ENCODE results near the gene GAREM2.

The GAREM2 gene

GRCh38 chr2:26185954-26186770 is 13.3 kb downstream of the GAREM2 start:
- H3K4me3 ChIP-seq (ENCODE audit: low read depth, low read length), result no peak overlapping the region
- TF ChIP-seq, protein P1, sequence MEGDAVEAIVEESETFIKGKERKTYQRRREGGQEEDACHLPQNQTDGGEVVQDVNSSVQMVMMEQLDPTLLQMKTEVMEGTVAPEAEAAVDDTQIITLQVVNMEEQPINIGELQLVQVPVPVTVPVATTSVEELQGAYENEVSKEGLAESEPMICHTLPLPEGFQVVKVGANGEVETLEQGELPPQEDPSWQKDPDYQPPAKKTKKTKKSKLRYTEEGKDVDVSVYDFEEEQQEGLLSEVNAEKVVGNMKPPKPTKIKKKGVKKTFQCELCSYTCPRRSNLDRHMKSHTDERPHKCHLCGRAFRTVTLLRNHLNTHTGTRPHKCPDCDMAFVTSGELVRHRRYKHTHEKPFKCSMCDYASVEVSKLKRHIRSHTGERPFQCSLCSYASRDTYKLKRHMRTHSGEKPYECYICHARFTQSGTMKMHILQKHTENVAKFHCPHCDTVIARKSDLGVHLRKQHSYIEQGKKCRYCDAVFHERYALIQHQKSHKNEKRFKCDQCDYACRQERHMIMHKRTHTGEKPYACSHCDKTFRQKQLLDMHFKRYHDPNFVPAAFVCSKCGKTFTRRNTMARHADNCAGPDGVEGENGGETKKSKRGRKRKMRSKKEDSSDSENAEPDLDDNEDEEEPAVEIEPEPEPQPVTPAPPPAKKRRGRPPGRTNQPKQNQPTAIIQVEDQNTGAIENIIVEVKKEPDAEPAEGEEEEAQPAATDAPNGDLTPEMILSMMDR (conservative IDR thresholded peaks at IDR 0.05; ENCODE audit: low read depth, low read length), result no peak
- DNase-seq (ENCODE audit: low read depth), result no peak

GRCh38 chr2:26187114-26187513 is 14.2 kb downstream of the GAREM2 start:
- no peak overlapping the region for H3K4me3 ChIP-seq (ENCODE audit: low read depth, low read length)
- no peak for DNase-seq (ENCODE audit: low read depth)
- TF ChIP-seq, protein P1 (conservative IDR thresholded peaks at IDR 0.05; ENCODE audit: low read depth, low read length), result no peak

GRCh38 chr2:26187537-26188104 is 14.7 kb downstream of the GAREM2 start:
- no peak for DNase-seq (ENCODE audit: low read depth)
- no peak overlapping the region for H3K4me3 ChIP-seq (ENCODE audit: low read depth, low read length)
- TF ChIP-seq, protein P1 (conservative IDR thresholded peaks at IDR 0.05; ENCODE audit: low read depth, low read length), result no peak

DNA sequence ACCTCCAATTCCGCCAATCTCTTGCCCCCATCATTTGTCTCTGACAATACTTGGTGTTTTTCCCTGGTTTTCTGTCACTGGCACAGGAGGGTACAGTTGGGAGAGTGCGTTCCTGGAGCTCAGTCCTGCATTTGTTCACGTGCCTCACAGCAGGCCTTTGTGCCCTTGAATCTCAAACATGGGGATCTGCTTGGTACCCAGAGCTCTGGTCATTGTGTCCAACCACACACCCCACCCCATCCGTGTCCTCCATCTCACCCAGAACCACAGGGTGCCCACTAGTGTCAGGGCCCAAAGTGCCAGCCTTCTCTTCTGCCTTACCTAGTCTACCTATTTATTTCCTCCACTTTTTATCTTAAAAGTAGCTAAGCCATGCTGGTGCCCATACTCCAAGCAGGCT is 16.2 kb downstream of the GAREM2 start:
- H3K4me3 ChIP-seq (ENCODE audit: low read depth, low read length), result no peak overlapping the region
- no peak for DNase-seq (ENCODE audit: low read depth)
- TF ChIP-seq, protein P1 (conservative IDR thresholded peaks at IDR 0.05; ENCODE audit: low read depth, low read length), result no peak

GRCh38 chr2:26189751-26190150 is 16.9 kb downstream of the GAREM2 start:
- DNase-seq (ENCODE audit: low read depth), result no peak
- TF ChIP-seq, protein P1 (conservative IDR thresholded peaks at IDR 0.05; ENCODE audit: low read depth, low read length), result no peak
- no peak overlapping the region for H3K4me3 ChIP-seq (ENCODE audit: low read depth, low read length)

DNA sequence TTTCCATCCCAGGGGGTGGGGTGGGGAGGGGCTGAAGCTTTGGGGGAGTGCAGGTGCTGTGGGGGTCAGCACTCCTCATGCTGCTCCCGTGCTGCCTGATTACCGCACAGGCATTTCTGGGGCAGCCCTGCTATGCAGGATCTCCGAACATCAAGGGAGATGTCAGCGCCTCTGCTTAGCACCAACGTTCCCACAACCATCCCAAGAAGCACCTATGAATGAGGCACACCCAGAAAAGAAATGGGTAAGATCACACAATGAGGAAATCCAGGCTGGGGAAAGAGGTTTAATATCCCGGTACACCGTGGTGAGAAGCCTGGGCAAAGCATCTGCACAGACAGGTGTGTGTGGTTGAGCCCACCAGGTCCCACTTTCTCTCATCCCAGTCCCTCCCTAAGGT is 17.5 kb downstream of the GAREM2 start:
- TF ChIP-seq, protein P1 (conservative IDR thresholded peaks at IDR 0.05; ENCODE audit: low read depth, low read length), result no peak
- DNase-seq (ENCODE audit: low read depth), result no peak
- H3K4me3 ChIP-seq (ENCODE audit: low read depth, low read length), result no peak overlapping the region
